GM12872 (cell line): ENCODE measurements around the gene SOX8.

ENCODE experiments used
- CTCF ChIP-seq: IDR thresholded peaks from 3 replicates; pipeline ENCODE4 v1.5.1; 2011; ENCODE audit warnings: low read depth, mild to moderate bottlenecking, low read length, moderate library complexity; ENCODE audit not compliant: insufficient read depth

SOX8 gene

DNA sequence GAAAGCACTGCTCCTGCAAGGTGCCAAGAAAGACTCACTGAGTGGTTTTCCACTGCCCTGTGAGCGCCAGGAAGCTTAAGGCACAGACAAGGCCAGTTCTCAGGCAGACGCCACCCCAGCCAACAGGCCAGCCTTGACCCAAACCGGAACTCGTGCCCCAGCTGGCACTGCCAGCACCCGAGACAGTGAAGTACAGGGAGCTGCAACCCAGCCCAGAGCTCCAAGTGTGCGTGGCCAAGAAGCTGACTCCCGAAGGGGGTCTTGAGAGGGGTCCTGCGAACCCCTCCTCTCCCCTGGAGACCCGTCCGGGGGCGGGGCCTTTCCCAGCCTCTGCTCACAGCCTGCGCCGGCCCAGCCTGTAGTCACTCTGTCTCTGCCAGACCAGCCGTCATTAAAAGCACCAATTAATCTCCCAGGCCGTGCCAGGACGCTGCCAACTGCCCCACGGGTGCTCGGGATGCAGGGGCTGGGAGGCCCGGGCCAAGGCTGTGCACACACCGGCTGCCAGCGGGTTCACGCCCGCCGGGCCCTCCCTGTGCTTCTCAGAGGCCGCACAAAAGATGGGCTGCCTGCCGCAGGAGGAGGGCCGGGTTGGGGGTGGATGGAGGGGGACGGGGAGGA is 4.4 kb upstream of the SOX8 start:
- TF ChIP-seq CTCF = no peak

GRCh38 chr16:977896-978295 is 3.7 kb upstream of the SOX8 start:
- TF ChIP-seq CTCF = no peak

DNA sequence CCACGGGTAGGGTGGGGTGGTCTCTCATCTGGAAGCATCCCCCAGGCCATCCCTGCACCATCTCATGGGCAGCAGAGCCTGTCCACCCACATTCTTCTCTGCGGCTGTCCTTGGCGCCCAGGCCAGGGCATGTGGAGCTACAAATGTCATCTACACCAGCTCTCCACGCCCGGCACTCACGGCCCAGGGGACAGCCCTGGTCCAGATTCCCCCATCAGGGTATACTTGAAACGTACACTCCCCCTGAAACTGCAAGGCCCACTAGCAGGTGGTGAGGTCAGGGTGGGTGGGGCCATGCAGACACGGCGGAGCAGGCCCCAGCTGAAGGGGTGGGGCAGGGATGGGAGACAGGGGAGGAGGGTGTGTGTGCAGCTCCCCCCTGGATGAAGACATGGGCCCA is 3.2 kb upstream of the SOX8 start:
- no peak for TF ChIP-seq CTCF

DNA sequence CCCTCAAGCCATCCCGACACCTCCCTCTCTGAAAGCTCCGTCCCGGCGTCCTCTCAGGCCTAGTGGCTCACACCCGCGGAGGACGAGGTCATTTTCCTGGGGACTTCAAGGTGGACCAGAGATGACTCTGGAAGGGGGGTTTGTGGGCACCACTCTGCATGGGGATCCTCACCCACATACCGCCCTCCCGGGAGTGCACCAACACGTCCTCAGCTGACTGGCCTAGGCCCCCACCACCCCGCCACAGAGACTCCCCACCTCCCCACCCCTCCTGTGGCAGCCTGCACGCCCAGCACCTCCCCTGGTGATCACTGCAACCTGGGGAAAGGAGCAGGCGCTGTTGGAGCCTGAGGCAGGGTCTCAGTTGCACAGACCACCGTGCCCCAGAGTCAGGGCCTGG is 2.4 kb upstream of the SOX8 start:
- TF ChIP-seq CTCF = no peak

- TF ChIP-seq CTCF = no peak
Observed at GRCh38 chr16:979859-980594, 1.5 kb upstream of the SOX8 start.

DNA sequence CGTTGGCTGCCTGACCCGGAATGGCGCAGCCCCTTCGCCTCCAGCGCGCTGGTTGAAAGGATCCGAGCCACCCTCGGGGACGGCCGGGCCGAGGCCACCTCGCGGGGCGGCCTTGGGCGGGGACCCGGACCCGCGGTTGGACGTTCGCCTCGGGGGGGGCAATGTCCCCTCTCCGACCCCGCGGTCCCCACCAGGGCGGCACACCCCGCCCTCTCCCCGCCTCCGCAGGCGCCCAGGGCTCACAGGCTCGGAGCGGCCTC is 1.0 kb upstream of the SOX8 start:
- TF ChIP-seq CTCF = no peak

DNA sequence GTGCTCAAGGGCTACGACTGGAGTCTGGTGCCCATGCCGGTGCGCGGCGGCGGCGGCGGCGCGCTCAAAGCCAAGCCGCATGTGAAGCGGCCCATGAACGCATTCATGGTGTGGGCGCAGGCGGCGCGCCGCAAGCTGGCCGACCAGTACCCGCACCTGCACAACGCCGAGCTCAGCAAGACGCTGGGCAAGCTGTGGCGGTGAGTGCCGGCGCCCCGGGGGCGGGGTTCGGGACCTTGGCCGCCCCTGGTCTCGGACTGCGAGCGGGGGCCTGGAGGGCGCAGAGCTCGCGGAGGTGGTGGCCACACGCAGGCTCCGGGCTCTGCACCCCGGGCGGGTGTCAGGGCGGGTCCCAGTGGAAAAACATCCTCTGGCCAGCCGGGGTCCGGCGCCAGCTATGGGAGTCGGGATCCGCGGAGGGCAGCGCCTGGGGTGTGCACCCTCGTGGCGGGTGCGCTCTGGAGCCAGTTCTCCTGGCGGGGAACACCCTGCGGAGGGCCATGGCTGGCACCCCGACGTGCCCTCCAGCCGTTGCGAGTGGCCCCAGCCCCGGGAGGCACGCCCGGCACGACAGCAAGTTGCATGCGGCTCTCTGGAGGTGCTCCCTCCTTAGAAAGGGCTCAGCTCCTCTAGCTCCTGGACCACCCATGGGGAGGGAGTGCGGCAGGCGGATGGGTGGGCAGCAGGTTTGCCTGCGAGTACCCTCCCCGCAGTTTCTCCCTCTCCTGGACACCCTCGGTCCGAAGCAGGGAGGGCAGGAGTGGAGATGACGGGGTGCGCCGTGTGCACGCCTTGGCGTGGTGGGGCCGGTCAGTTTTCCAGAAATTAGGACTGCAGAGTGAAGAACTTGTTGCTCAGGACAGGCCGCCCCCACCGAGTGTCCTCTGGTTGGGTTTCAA is 824 bp downstream of the SOX8 start:
- TF ChIP-seq CTCF = no peak
